ENCODE results near the gene NEBL. TPM values are rescaled to one million over a fixed set of nuclear protein-coding genes. Genes with fewer than 3 reads are reported as not detected.

The NEBL gene
- total RNA-seq, 1 experiment from 2014 or later: 11.2 TPM

- Mint-ChIP-seq H3K4me1 (ENCODE audit: low read depth, unreplicated experiment) (no peaks in the 10 kb centered on the region), H3K4me3 (ENCODE audit: low read depth, unreplicated experiment) (no peak overlapping the region), H3K36me3 (ENCODE audit: insufficient read depth, unreplicated experiment) (no peaks in the 10 kb centered on the region), H3K9me3 (ENCODE audit: low read depth, unreplicated experiment) (no peaks in the 10 kb centered on the region), H3K27ac (ENCODE audit: unreplicated experiment) (no peak overlapping the region), H3K27me3 (ENCODE audit: unreplicated experiment) (no peaks in the 10 kb centered on the region)
- DNase-seq: no peak
- TF ChIP-seq, protein P1, sequence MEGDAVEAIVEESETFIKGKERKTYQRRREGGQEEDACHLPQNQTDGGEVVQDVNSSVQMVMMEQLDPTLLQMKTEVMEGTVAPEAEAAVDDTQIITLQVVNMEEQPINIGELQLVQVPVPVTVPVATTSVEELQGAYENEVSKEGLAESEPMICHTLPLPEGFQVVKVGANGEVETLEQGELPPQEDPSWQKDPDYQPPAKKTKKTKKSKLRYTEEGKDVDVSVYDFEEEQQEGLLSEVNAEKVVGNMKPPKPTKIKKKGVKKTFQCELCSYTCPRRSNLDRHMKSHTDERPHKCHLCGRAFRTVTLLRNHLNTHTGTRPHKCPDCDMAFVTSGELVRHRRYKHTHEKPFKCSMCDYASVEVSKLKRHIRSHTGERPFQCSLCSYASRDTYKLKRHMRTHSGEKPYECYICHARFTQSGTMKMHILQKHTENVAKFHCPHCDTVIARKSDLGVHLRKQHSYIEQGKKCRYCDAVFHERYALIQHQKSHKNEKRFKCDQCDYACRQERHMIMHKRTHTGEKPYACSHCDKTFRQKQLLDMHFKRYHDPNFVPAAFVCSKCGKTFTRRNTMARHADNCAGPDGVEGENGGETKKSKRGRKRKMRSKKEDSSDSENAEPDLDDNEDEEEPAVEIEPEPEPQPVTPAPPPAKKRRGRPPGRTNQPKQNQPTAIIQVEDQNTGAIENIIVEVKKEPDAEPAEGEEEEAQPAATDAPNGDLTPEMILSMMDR (IDR thresholded peaks at IDR 0.05; ENCODE audit: unreplicated experiment): no peak
- intact Hi-C loops (cut with micrococcal nuclease; ENCODE audit: unreplicated experiment): no loop called here
- CTCF ChIA-PET: no interaction called here
- BruUV-seq (replicated peaks): no TSS peak
Observed at GRCh38 chr10:20806487-20806886, 90.6 kb downstream of the NEBL start.

DNA sequence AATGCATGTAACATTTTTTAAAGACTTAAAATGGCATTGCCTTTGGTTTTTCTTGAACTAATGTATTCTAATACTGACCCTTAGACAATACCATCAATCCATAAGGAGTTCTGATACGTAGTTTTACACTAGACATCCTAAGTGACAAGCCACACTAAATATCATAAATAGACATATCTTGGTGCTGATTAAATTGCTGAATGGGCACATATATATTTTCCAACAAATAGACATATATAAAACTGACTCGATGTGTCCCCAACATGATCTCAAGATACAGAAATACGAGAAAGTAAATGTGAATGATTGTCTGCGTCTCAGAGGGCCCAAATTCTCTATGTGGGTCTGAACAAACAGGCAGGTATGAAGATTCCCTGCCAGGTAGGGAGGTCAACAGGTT, 99.8 kb downstream of the NEBL start:
- no TSS peak for BruUV-seq (replicated peaks)

DNA sequence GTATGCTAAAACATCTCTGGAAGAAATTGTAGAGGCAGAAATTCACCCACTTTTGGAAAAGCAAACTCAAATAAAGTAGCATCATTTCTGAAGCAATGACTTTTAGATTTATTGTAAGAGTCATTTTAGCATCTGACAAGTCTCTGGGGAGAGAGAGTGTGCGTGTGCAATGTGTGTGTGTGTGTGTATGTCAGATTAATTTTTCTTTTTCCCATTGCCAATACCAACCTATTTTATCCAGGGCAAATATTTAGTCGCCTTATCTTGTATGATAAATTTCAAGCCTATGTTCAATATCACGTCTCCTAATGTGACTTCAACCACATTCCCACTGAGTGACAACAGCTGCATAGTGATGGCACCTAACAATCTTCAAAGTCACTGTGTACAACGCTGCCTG, 101.7 kb downstream of the NEBL start:
- Mint-ChIP-seq H3K27me3 (ENCODE audit: unreplicated experiment) (no peaks in the 10 kb centered on the region), H3K9me3 (ENCODE audit: low read depth, unreplicated experiment) (no peaks in the 10 kb centered on the region), H3K4me1 (ENCODE audit: low read depth, unreplicated experiment) (no peaks in the 10 kb centered on the region), H3K27ac (ENCODE audit: unreplicated experiment) (no peak overlapping the region), H3K36me3 (ENCODE audit: insufficient read depth, unreplicated experiment) (no peaks in the 10 kb centered on the region), H3K4me3 (ENCODE audit: low read depth, unreplicated experiment) (no peak overlapping the region)
- no peak for DNase-seq
- no TSS peak for BruUV-seq (replicated peaks)
- CTCF ChIA-PET: no interaction called here
- TF ChIP-seq, protein P1 (IDR thresholded peaks at IDR 0.05; ENCODE audit: unreplicated experiment): no peak
- intact Hi-C loops (cut with micrococcal nuclease; ENCODE audit: unreplicated experiment): no loop called here

More for the DNA sequence above, 99.8 kb downstream of the NEBL start:
- Mint-ChIP-seq H3K9me3 (ENCODE audit: low read depth, unreplicated experiment) (no peaks in the 10 kb centered on the region), H3K4me3 (ENCODE audit: low read depth, unreplicated experiment) (no peak overlapping the region), H3K27ac (ENCODE audit: unreplicated experiment) (no peak overlapping the region), H3K4me1 (ENCODE audit: low read depth, unreplicated experiment) (no peaks in the 10 kb centered on the region), H3K27me3 (ENCODE audit: unreplicated experiment) (no peaks in the 10 kb centered on the region), H3K36me3 (ENCODE audit: insufficient read depth, unreplicated experiment) (no peaks in the 10 kb centered on the region)
- DNase-seq: no peak
- TF ChIP-seq, protein P1 (IDR thresholded peaks at IDR 0.05; ENCODE audit: unreplicated experiment): no peak
- CTCF ChIA-PET: no interaction called here
- intact Hi-C loops (cut with micrococcal nuclease; ENCODE audit: unreplicated experiment): no loop called here

DNA sequence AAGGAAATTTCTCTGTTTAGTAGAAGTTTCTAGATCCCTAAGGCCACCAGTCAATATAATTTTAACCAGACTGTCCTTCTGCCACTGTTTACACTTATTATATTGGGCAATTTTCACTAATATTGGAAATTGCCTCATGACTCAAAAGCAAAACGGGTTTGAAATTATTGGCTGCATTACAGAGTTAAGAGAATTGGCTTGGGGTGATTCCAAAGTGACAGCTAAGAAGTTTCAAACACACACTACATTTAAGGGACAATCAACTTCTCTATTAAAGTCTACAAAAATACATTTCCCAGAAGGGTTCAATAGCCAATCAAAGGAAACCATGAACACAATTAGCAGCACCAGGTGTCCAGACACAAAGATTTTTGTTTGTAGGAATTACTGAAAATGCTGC, 111.9 kb downstream of the NEBL start:
- intact Hi-C loops (cut with micrococcal nuclease; ENCODE audit: unreplicated experiment): no loop called here
- CTCF ChIA-PET: no interaction called here
- H3K27me3 Mint-ChIP-seq (ENCODE audit: unreplicated experiment): no peaks in the 10 kb centered on the region
- H3K4me3 Mint-ChIP-seq (ENCODE audit: low read depth, unreplicated experiment): no peak overlapping the region
- H3K9me3 Mint-ChIP-seq (ENCODE audit: low read depth, unreplicated experiment): no peaks in the 10 kb centered on the region
- BruUV-seq (replicated peaks): no TSS peak
- H3K36me3 Mint-ChIP-seq (ENCODE audit: insufficient read depth, unreplicated experiment): no peaks in the 10 kb centered on the region
- no peaks in the 10 kb centered on the region for H3K4me1 Mint-ChIP-seq (ENCODE audit: low read depth, unreplicated experiment)
- DNase-seq: no peak
- H3K27ac Mint-ChIP-seq (ENCODE audit: unreplicated experiment): no peak overlapping the region
- TF ChIP-seq, protein P1 (IDR thresholded peaks at IDR 0.05; ENCODE audit: unreplicated experiment): no peak
